GM12878 (cell line): Measurements from ENCODE around the gene RNU5B-1. TPM values are rescaled to one million over a fixed set of nuclear protein-coding genes. Genes with fewer than 3 reads are reported as not detected.

Source experiments
- ATAC-seq: fragments of 200-7000 bp; cut with Tn5 transposase; 3 replicates; pipeline ENCODE4 v1.9.1; 2020; ENCODE audit warnings: mild to moderate bottlenecking, moderate library complexity
- BruUV-seq: library from RNA; stranded (reverse); fragments of 400-500 nt; replicated peaks from 2 replicates; lab custom pipeline; 2021; lab: Mats Ljungman, UMichigan
- CTCF ChIA-PET: fragments of 300-600 bp; sonication (Branson Sonifier 250); formaldehyde crosslinking; extraction: SDS; loops from one replicate; lab custom pipeline; 2021; ENCODE audit warnings: inconsistent platforms; lab: Yijun Ruan, JAX
- POLR2A ChIA-PET: fragments of 350-600 bp; formaldehyde crosslinking; extraction: SDS; loops from one replicate; lab custom pipeline; 2021; ENCODE audit warnings: inconsistent platforms; lab: Charles Lee
- RAD21 ChIA-PET: fragments of 300-600 bp; sonication (Branson Sonifier 250); formaldehyde crosslinking; loops from one replicate; lab custom pipeline; 2023; ENCODE audit warnings: antibody characterized with exemption; ENCODE audit not compliant: unreplicated experiment; lab: Charles Lee
- SMC1A ChIA-PET: fragments of 300-600 bp; sonication (Branson Sonifier 250); formaldehyde crosslinking; loops from one replicate; lab custom pipeline; 2023; ENCODE audit not compliant: unreplicated experiment, uncharacterized antibody; lab: Charles Lee
- DNase-seq: peaks from one replicate; pipeline ENCODE4 v3.0.0-alpha.2; 2011; ENCODE audit warnings: low read depth, low spot score
- FAIRE-seq: peaks from 3 replicates; lab custom pipeline; 2011; peaks lifted over from hg19 to GRCh38; lab: Jason Lieb, UNC
- H2AFZ ChIP-seq: 2 replicates; pipeline ENCODE4 v1.6.0; 2011; ENCODE audit warnings: low read depth, low read length, control low read depth; ENCODE audit not compliant: control insufficient read depth
- H3K27ac ChIP-seq: 2 replicates; pipeline ENCODE4 v1.5.1; 2011; ENCODE audit warnings: control low read depth; ENCODE audit not compliant: control insufficient read depth, insufficient read depth
- H3K27me3 ChIP-seq, 2 experiments: replicated peaks in 1 of 2; 2 replicates each; pipeline versions ENCODE4 v1.6.0 to v1.6.1; 2011; ENCODE audit warnings: low read length in 1 of 2; ENCODE audit not compliant: control insufficient read depth in 2 of 2, insufficient read depth in 2 of 2
- H3K36me3 ChIP-seq, 2 experiments: 2 replicates each; pipeline ENCODE4 v1.5.1; 2011; ENCODE audit warnings: low read length in 1 of 2; ENCODE audit not compliant: control insufficient read depth in 2 of 2, insufficient read depth in 2 of 2
- H3K4me1 ChIP-seq: 2 replicates; pipeline ENCODE4 v1.6.1; 2011; ENCODE audit warnings: mild to moderate bottlenecking, low read length, moderate library complexity, mixed read lengths; ENCODE audit not compliant: control insufficient read depth, insufficient read depth
- H3K4me2 ChIP-seq: 2 replicates; pipeline ENCODE4 v1.6.0; 2011; ENCODE audit warnings: control low read depth; ENCODE audit not compliant: control insufficient read depth, insufficient read depth
- H3K4me3 ChIP-seq: fragments of 200-600 bp; sonication (generic); 2 replicates; pipeline ENCODE4 v1.5.1; 2016
- H3K79me2 ChIP-seq: 2 replicates; pipeline ENCODE4 v1.6.0; 2011; ENCODE audit warnings: low read length; ENCODE audit not compliant: control insufficient read depth, insufficient read depth
- H3K9ac ChIP-seq: 2 replicates; pipeline ENCODE4 v1.8.0; 2011; ENCODE audit warnings: low read length, control low read depth, mixed read lengths; ENCODE audit not compliant: control insufficient read depth, insufficient read depth
- H3K9me3 ChIP-seq: replicated peaks from 3 replicates; pipeline ENCODE4 v1.5.1; 2011; ENCODE audit warnings: mild to moderate bottlenecking, low read length; ENCODE audit not compliant: control insufficient read depth, insufficient read depth
- H4K20me1 ChIP-seq: 2 replicates; pipeline ENCODE4 v1.6.0; 2011; ENCODE audit not compliant: control insufficient read depth, insufficient read depth
- BMI1 ChIP-seq: fragments of 450-650 bp; IDR thresholded peaks from 2 replicates; pipeline ENCODE4 v1.6.1; 2016; ENCODE audit warnings: mild to moderate bottlenecking, moderate library complexity, borderline replicate concordance
- PAX8 ChIP-seq: fragments of 450-650 bp; IDR thresholded peaks from 2 replicates; pipeline ENCODE4 v1.6.1; 2017; ENCODE audit warnings: mild to moderate bottlenecking, moderate library complexity
- SMARCA5 ChIP-seq: fragments of 450-650 bp; IDR thresholded peaks from 2 replicates; pipeline ENCODE4 v1.6.1; 2017; ENCODE audit warnings: mild to moderate bottlenecking
- SMC3 ChIP-seq: IDR thresholded peaks from 2 replicates; pipeline ENCODE4 v1.6.1; 2011; ENCODE audit warnings: low read length, improper control_type of control experiment, borderline replicate concordance
- STAT1 ChIP-seq: fragments of 450-650 bp; conservative IDR thresholded peaks from 2 replicates; pipeline ENCODE4 v1.6.1; 2014; ENCODE audit warnings: antibody characterized with exemption, mild to moderate bottlenecking
- TCF7 ChIP-seq: IDR thresholded peaks from 2 replicates; pipeline ENCODE4 v1.6.1; 2014; ENCODE audit warnings: antibody characterized with exemption, borderline replicate concordance
- ZNF217 ChIP-seq: fragments of 450-650 bp; IDR thresholded peaks from 2 replicates; pipeline ENCODE4 v1.6.1; 2017; ENCODE audit warnings: antibody characterized with exemption, mild to moderate bottlenecking
- WGBS: methylation state at CpG from one replicate; pipeline ENCODE4 v1.1.6; 2016; ENCODE audit warnings: low lambda C conversion rate; ENCODE audit not compliant: insufficient replicate concordance, insufficient coverage; ENCODE audit errors: missing lambda C conversion rate; 5-methylcytosine and 5-hydroxymethylcytosine counted together
- in situ Hi-C: fragments of 300-500 bp; cut with MboI; formaldehyde crosslinking; loops from 9 replicates; pipeline ENCODE4 v1.14.3; 2018; ENCODE audit warnings: mixed read lengths
- intact Hi-C: fragments of 100-400 bp; cut with micrococcal nuclease; formaldehyde crosslinking; loops from one replicate; pipeline ENCODE4 v1.14.2; 2022; ENCODE audit not compliant: unreplicated experiment
- polyA plus RNA-seq, 11 experiments: library from polyadenylated mRNA; depleted of rRNA in 4 of 11; unstranded in 6 of 11; stranded (reverse) in 5 of 11; fragments of >200 nt; fragmentation: Nextera tagmentation in 4 of 11; fragmentation: Illumina TruSeq in 1 of 11; extraction: Ambion mirVana in 4 of 11; extraction: Trizol in 1 of 11; gene quantifications; 1 replicate in 1 of 11; 2 replicates in 10 of 11; pipeline versions ENCODE4 v1.2.1 to v1.2.3, GENCODE V29; 2011 to 2016; ENCODE audit warnings: inconsistent platforms in 2 of 11, missing spikeins in 2 of 11, low read depth in 1 of 11
- total RNA-seq, 4 experiments: library from RNA; depleted of rRNA in 3 of 4; stranded (reverse); fragments of >200 nt in 3 of 4; fragmentation: Illumina TruSeq in 1 of 4; extraction: Trizol in 1 of 4; gene quantifications; 2 replicates each; pipeline versions ENCODE4 v1.2.1 to v1.2.3, GENCODE V29; 2013 to 2021
- TF ChIP-seq, protein P1 (sequence below): fragments of 450-650 bp; IDR thresholded peaks from 2 replicates; pipeline ENCODE4 v1.6.1; 2016; ENCODE audit warnings: mild to moderate bottlenecking, moderate library complexity, borderline replicate concordance

The RNU5B-1 gene
- total and polyA plus RNA-seq, 10 of the 15 experiments (the other 5 are each of a cell fraction or from before 2014, with no cell fraction given): 19.1 TPM; not detected in 9

DNA sequence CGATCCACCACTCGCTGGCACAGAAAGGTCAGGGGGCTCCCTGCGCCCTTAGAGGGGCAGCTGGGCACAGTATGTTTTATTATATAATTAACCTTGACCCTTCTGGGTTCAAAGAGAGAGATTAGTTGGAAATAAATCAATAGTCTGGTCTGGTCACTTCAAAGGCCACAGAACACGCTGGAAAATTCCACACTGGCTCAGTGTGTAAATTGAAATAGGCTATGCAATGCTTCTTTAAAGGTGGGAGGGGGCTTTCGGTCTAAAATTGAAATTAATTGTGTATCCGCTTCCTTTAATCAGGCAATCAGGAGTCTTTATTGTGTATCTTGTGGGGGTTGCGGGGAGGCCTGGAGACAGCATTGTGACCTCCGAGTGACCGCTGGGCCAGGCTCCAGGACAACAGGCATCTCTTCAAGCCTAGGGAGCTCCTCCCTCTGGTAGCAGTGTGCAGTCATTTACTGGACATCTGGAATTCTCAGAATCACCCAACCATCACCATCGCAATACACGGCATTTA lies 8.0 kb downstream of the RNU5B-1 start:
- Histone ChIP-seq H3K4me2 (no peak overlapping the region), H2AFZ (no peak overlapping the region), H3K79me2 (no peaks in the 10 kb centered on the region), H3K27me3 (no peaks in the 10 kb centered on the region), H3K36me3 (no peaks in the 10 kb centered on the region), H3K4me3 (no peak overlapping the region), H3K9me3 (no peaks in the 10 kb centered on the region), H4K20me1 (no peaks in the 10 kb centered on the region), H3K9ac (no peak overlapping the region), H3K27ac (no peak overlapping the region), H3K4me1 (no peaks in the 10 kb centered on the region)
- RAD21 ChIA-PET: no interaction called here
- no TSS peak for BruUV-seq
- 68% methylated on average over 11 of the region's 11 CpGs for WGBS
- FAIRE-seq (no peak), ATAC-seq (no peak), DNase-seq (no peak)
- POLR2A ChIA-PET: no interaction called here
- SMC1A ChIA-PET: no interaction called here
- CTCF ChIA-PET: interaction anchor here (1.3 to 1.4 kb wide), 3 partner anchors 72 to 123 kb away, joined by 3 to 5 read pairs (median 5); no protein-coding TSS in a partner anchor
- intact Hi-C loops: no loop called here
- TF ChIP-seq BMI1 (no peak), STAT1 (no peak), ZNF217 (no peak), PAX8 (no peak), SMC3 (no peak), SMARCA5 (no peak), TCF7 (no peak)
- TF ChIP-seq, protein P1, sequence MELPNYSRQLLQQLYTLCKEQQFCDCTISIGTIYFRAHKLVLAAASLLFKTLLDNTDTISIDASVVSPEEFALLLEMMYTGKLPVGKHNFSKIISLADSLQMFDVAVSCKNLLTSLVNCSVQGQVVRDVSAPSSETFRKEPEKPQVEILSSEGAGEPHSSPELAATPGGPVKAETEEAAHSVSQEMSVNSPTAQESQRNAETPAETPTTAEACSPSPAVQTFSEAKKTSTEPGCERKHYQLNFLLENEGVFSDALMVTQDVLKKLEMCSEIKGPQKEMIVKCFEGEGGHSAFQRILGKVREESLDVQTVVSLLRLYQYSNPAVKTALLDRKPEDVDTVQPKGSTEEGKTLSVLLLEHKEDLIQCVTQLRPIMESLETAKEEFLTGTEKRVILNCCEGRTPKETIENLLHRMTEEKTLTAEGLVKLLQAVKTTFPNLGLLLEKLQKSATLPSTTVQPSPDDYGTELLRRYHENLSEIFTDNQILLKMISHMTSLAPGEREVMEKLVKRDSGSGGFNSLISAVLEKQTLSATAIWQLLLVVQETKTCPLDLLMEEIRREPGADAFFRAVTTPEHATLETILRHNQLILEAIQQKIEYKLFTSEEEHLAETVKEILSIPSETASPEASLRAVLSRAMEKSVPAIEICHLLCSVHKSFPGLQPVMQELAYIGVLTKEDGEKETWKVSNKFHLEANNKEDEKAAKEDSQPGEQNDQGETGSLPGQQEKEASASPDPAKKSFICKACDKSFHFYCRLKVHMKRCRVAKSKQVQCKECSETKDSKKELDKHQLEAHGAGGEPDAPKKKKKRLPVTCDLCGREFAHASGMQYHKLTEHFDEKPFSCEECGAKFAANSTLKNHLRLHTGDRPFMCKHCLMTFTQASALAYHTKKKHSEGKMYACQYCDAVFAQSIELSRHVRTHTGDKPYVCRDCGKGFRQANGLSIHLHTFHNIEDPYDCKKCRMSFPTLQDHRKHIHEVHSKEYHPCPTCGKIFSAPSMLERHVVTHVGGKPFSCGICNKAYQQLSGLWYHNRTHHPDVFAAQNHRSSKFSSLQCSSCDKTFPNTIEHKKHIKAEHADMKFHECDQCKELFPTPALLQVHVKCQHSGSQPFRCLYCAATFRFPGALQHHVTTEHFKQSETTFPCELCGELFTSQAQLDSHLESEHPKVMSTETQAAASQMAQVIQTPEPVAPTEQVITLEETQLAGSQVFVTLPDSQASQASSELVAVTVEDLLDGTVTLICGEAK: no peak
- in situ Hi-C loops: no loop called here
